ENCODE results near the gene PDZD7. TPM values are rescaled to one million over a fixed set of nuclear protein-coding genes. Genes with fewer than 3 reads are reported as not detected.

The PDZD7 gene
- total RNA-seq, 1 experiment from 2014 or later = 1.8 TPM

GRCh38 chr10:100968863-100969186, 62.1 kb downstream of the PDZD7 start:
- POLR2A ChIA-PET = no interaction called here
- CTCF ChIA-PET = interaction anchor here (1.0 kb wide), 1 partner anchor 43 kb away, joined by 4 read pairs; no protein-coding TSS in a partner anchor
- in situ Hi-C loops (cut with HindIII; ENCODE audit: low pct_unique_long_range_greater_than_20kb, low sequenced_read_pairs) (no loop called here), intact Hi-C loops (cut with micrococcal nuclease; ENCODE audit: unreplicated experiment) (no loop called here)
- peak overlapping the region; percentile 15; the same call in 1 of the 2 replicates for H3K27ac ChIP-seq (ENCODE audit: low read length)
- H3K36me3 ChIP-seq (ENCODE audit: control insufficient read depth, insufficient read depth, low read length) = 0 out of 2 replicates have a peak, but pooled peaks cover 1% of the 10 kb centered on the region
- H3K4me1 ChIP-seq (ENCODE audit: control insufficient read depth, insufficient read depth, low read length) = peaks cover 10% of the 10 kb centered on the region
- no peaks in the 10 kb centered on the region for H3K9me3 ChIP-seq (ENCODE audit: control insufficient read depth, insufficient read depth, low read depth, low read length)
- no peaks in the 10 kb centered on the region for H3K27me3 ChIP-seq (ENCODE audit: control insufficient read depth, insufficient read depth, low read length)
- BruUV-seq (replicated peaks) = no TSS peak
- ATAC-seq (peak; percentile 58), DNase-seq (ENCODE audit: low read depth, low spot score) (no peak)
- no peak for TF ChIP-seq POLR2AphosphoS5 (IDR thresholded peaks at IDR 0.05; ENCODE audit: low read depth, low read length)
- TF ChIP-seq SIN3A (IDR thresholded peaks at IDR 0.05; ENCODE audit: borderline replicate concordance, insufficient read depth, low read depth, low read length) = no peak
- no peak for TF ChIP-seq TCF7L2 (IDR thresholded peaks at IDR 0.05; ENCODE audit: low read depth, low read length)
- TF ChIP-seq CTCF (IDR thresholded peaks at IDR 0.05) = no peak
- TF ChIP-seq REST (IDR thresholded peaks at IDR 0.05; ENCODE audit: insufficient read depth in 1 of 2, low read depth in 2 of 2, low read length in 1 of 2) = no peak
- peak overlapping the region; percentile 51 to 56 for H3K4me3 ChIP-seq (ENCODE audit: low read depth in 2 of 2, low read length in 2 of 2)

- no peaks in the 10 kb centered on the region for H3K27me3 ChIP-seq (ENCODE audit: control insufficient read depth, insufficient read depth, low read length)
- intact Hi-C loops (cut with micrococcal nuclease; ENCODE audit: unreplicated experiment) = no loop called here
- TF ChIP-seq SIN3A (IDR thresholded peaks at IDR 0.05; ENCODE audit: borderline replicate concordance, insufficient read depth, low read depth, low read length) (no peak), TCF7L2 (IDR thresholded peaks at IDR 0.05; ENCODE audit: low read depth, low read length) (no peak), CTCF (IDR thresholded peaks at IDR 0.05) (no peak)
- CTCF ChIA-PET = interaction anchor here (0.8 to 1.0 kb wide), 2 partner anchors 43 to 46 kb away, joined by 3 to 4 read pairs; no protein-coding TSS in a partner anchor
- peaks cover 10% of the 10 kb centered on the region for H3K4me1 ChIP-seq (ENCODE audit: control insufficient read depth, insufficient read depth, low read length)
- in situ Hi-C loops (cut with HindIII; ENCODE audit: low pct_unique_long_range_greater_than_20kb, low sequenced_read_pairs) = no loop called here
- POLR2A ChIA-PET = interaction anchor here (0.6 kb wide), 1 partner anchor 13 kb away, joined by 10 read pairs; no protein-coding TSS in a partner anchor
- no TSS peak for BruUV-seq (replicated peaks)
- H3K4me3 ChIP-seq (ENCODE audit: low read depth in 2 of 2, low read length in 2 of 2) = no peak overlapping the region
- no peak overlapping the region for H3K27ac ChIP-seq (ENCODE audit: low read length)
- no peak for ATAC-seq
- no peaks in the 10 kb centered on the region for H3K9me3 ChIP-seq (ENCODE audit: control insufficient read depth, insufficient read depth, low read depth, low read length)
- DNase-seq (ENCODE audit: low read depth, low spot score) = no peak
- H3K36me3 ChIP-seq (ENCODE audit: control insufficient read depth, insufficient read depth, low read length) = peaks cover 6% of the 10 kb centered on the region; the same call in 1 of the 2 replicates
Measured at GRCh38 chr10:100968062-100968736, 62.7 kb downstream of the PDZD7 start.
